Progenitor cell of endocrine pancreas (in vitro differentiated cells): ENCODE data around the gene HYOU1. TPM values are rescaled to one million over a fixed set of nuclear protein-coding genes. Genes with fewer than 3 reads are reported as not detected.
"Not testable (repeated sequence)": the region's sequence is repeated elsewhere in the genome, so short reads cannot be mapped to it uniquely, and the experiment has no call there.

Source experiments
- DNase-seq: peaks from one replicate; pipeline ENCODE4 v3.0.0; 2021; ENCODE audit warnings: low spot score; ENCODE audit not compliant: unreplicated experiment
- H3K27ac Mint-ChIP-seq: 2 replicates; pipeline ENCODE4 v1.8.0; 2021; ENCODE audit warnings: mild to moderate bottlenecking, moderate library complexity, mixed read lengths
- H3K27me3 Mint-ChIP-seq: 2 replicates; pipeline ENCODE4 v1.8.0; 2021; ENCODE audit warnings: mixed read lengths
- H3K36me3 Mint-ChIP-seq: 2 replicates; pipeline ENCODE4 v1.8.0; 2022; ENCODE audit warnings: mixed read lengths; ENCODE audit not compliant: insufficient read depth
- H3K4me1 Mint-ChIP-seq: 2 replicates; pipeline ENCODE4 v1.8.0; 2021; ENCODE audit warnings: low read depth, mixed read lengths
- H3K4me3 Mint-ChIP-seq: 2 replicates; pipeline ENCODE4 v1.8.0; 2021; ENCODE audit warnings: low read depth, mild to moderate bottlenecking, moderate library complexity, mixed read lengths
- H3K9me3 Mint-ChIP-seq: 2 replicates; pipeline ENCODE4 v1.8.0; 2021; ENCODE audit warnings: low read depth, mixed read lengths
- total RNA-seq: library from RNA; stranded (reverse); gene quantifications from 2 replicates; pipeline ENCODE4 v1.2.1, GENCODE V29; 2021
- TF ChIP-seq, protein P1 (sequence below): fragments of 200-600 bp; sonication (generic); IDR thresholded peaks from one replicate; pipeline ENCODE4 v1.5.0; 2021; ENCODE audit warnings: antibody characterized with exemption, mild to moderate bottlenecking; ENCODE audit not compliant: unreplicated experiment

The HYOU1 gene
- total RNA-seq, 1 donor from 2014 or later, result 199 TPM

- peaks cover 20% of the 10 kb centered on the region for H3K4me1 Mint-ChIP-seq
- peak; percentile 70 for DNase-seq
- TF ChIP-seq, protein P1, sequence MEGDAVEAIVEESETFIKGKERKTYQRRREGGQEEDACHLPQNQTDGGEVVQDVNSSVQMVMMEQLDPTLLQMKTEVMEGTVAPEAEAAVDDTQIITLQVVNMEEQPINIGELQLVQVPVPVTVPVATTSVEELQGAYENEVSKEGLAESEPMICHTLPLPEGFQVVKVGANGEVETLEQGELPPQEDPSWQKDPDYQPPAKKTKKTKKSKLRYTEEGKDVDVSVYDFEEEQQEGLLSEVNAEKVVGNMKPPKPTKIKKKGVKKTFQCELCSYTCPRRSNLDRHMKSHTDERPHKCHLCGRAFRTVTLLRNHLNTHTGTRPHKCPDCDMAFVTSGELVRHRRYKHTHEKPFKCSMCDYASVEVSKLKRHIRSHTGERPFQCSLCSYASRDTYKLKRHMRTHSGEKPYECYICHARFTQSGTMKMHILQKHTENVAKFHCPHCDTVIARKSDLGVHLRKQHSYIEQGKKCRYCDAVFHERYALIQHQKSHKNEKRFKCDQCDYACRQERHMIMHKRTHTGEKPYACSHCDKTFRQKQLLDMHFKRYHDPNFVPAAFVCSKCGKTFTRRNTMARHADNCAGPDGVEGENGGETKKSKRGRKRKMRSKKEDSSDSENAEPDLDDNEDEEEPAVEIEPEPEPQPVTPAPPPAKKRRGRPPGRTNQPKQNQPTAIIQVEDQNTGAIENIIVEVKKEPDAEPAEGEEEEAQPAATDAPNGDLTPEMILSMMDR, result no peak
- peaks cover 28% of the 10 kb centered on the region for H3K36me3 Mint-ChIP-seq
- peak within 1 kb of the TSS; percentile 100 for H3K27ac Mint-ChIP-seq
- H3K27me3 Mint-ChIP-seq, result no peaks in the 10 kb centered on the region
- peak within 1 kb of the TSS; percentile 100 for H3K4me3 Mint-ChIP-seq
- no peaks in the 10 kb centered on the region for H3K9me3 Mint-ChIP-seq
These were observed 38.7 kb downstream of the HYOU1 start, which contains the start of the genes RPS25 and TRAPPC4 for GRCh38 chr11:119018074-119018938. Gene RPS25, minus strand, starts transcription at chr11:119018343. Its CDS starts 59 bp downstream, at chr11:119018284. Gene TRAPPC4, plus strand, starts transcription at chr11:119018766. Its CDS starts 30 bp downstream, at chr11:119018796.

- DNase-seq, H3K27me3 Mint-ChIP-seq, H3K9me3 Mint-ChIP-seq: not testable (repeated sequence)
- Mint-ChIP-seq H3K4me1 (peaks cover 20% of the 10 kb centered on the region), H3K27ac (peak overlapping the region; percentile 100), H3K36me3 (peaks cover 31% of the 10 kb centered on the region), H3K4me3 (peak overlapping the region; percentile 100)
These were observed 39.6 kb downstream of the HYOU1 start for GRCh38 chr11:119017377-119017776.

DNA sequence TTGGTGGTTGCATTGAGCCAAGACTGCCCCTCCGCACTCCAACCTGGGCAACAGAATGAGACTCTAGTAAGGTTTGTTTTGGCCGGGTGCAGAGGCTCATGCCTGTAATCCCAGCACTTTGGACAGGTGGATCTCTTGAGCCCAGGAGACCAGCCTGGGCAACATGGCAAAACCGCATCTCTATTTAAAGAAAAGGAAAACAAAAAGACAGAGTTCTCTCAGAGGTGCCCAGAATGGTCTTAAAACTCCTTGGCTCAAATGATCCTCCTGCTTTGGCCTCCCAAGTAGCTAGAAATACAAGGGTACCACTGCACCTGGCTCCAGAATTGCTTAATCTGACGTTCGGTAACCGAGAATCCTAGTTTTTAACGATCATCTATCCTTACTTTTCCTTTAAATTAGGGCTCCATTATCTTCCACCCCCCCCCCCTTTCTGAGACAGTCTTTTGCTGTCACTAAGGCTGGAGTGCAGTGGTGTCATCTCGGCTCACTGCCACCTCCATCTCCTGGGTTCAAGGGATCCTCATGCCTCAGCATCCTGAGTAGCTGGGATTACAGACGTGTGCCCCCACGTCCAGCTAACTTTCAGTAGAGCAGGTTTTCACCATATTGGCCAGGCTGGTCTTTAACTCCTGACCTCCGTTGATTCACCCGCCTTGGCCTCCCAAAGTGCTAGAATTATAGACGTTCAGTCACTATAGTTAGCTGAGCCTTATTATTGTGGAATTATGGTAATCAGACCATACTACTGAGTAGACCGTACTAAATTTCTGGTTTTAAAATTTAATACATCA lies 40.6 kb downstream of the HYOU1 start:
- H3K27ac Mint-ChIP-seq, result peak overlapping the region; percentile 29
- H3K27me3 Mint-ChIP-seq, result no peaks in the 10 kb centered on the region
- H3K4me3 Mint-ChIP-seq, result peak overlapping the region; percentile 100
- peaks cover 28% of the 10 kb centered on the region for H3K36me3 Mint-ChIP-seq
- no peaks in the 10 kb centered on the region for H3K9me3 Mint-ChIP-seq
- no peak for DNase-seq
- TF ChIP-seq, protein P1, result no peak
- H3K4me1 Mint-ChIP-seq, result peaks cover 19% of the 10 kb centered on the region

DNA sequence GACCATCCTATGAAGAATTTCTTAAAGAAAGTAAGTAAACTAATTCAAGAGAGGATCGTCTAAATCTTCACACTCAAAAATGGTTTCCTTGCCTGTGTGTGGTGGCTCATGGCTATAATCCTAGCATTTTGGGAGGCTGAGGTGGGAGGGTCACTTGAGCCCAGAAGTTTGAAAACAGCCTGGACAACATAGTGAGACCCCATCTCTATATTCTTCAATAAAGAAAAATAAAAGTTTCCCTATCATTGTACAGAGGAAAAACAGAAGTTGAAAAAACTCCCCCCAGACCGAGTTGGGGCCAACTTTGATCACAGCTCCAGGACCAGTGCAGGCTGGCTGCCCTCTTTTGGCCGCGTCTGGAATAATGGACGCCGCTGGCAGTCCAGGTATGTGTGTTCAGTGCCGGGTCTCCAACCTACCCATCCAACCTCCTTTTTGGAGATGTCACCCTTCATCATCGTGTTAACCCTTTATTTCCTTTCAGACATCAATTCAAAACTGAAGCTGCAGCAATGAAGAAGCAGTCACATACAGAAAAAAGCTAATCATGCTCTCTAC lies 41.9 kb downstream of the HYOU1 start:
- H3K27ac Mint-ChIP-seq, result peak overlapping the region; percentile 9
- peaks cover 29% of the 10 kb centered on the region for H3K36me3 Mint-ChIP-seq
- H3K9me3 Mint-ChIP-seq, result no peaks in the 10 kb centered on the region
- H3K4me3 Mint-ChIP-seq, result peak overlapping the region; percentile 6
- no peak for DNase-seq
- H3K27me3 Mint-ChIP-seq, result no peaks in the 10 kb centered on the region
- H3K4me1 Mint-ChIP-seq, result peaks cover 17% of the 10 kb centered on the region
- TF ChIP-seq, protein P1, result no peak

- peaks cover 27% of the 10 kb centered on the region for H3K36me3 Mint-ChIP-seq
- no peak overlapping the region for H3K4me3 Mint-ChIP-seq
- TF ChIP-seq, protein P1, result no peak
- H3K27me3 Mint-ChIP-seq, result no peaks in the 10 kb centered on the region
- no peak overlapping the region for H3K27ac Mint-ChIP-seq
- H3K4me1 Mint-ChIP-seq, result peaks cover 9% of the 10 kb centered on the region
- no peak for DNase-seq
- H3K9me3 Mint-ChIP-seq, result no peaks in the 10 kb centered on the region
These were observed 42.6 kb downstream of the HYOU1 start for GRCh38 chr11:119014209-119014924.
